ENCODE measurements around the gene ZNF750. TPM values are rescaled to one million over a fixed set of nuclear protein-coding genes. Genes with fewer than 3 reads are reported as not detected.
A peak's percentile ranks its signal among the peaks of the same experiment; 100 is the strongest.
"Not testable (repeated sequence)": the region's sequence is repeated elsewhere in the genome, so short reads cannot be mapped to it uniquely, and the experiment has no call there.

Gene ZNF750
- polyA plus RNA-seq, 1 donor = 0.18 TPM

DNA sequence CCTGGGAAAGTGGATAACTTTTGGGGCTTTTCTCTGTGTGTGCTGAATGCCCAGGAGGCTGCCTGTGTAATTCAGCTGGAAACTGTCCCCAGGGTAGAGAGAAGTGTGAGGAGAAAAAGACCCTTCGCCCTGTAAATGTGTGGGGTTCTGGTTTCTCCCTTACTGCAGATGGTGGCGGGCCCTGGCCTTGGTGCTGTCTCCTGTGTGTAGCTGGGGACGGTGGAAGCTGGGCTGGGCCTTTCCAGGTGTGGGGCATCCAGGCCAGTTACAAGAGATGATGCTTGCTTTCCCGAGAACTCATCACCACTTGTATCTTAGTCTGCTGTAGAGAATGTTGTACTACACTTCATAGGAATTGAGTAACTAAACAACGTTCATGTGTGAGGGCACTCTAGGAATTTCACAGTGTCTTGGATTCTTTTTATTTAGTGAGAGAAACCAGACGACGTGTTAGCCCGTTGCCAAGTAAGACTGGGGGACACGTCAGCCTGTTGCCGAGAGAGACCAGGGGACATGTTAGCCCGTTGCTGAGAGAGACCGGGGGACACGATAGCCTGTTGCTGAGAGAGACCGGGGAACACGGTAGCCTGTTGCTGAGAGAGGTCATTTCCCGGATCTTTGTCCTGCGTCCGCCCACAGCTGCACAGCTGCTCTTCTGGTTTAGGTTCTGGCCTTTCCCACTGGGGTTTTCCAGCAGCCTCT is 44.9 kb downstream of the ZNF750 start:
- no peak for DNase-seq (ENCODE audit: low read depth)

DNA sequence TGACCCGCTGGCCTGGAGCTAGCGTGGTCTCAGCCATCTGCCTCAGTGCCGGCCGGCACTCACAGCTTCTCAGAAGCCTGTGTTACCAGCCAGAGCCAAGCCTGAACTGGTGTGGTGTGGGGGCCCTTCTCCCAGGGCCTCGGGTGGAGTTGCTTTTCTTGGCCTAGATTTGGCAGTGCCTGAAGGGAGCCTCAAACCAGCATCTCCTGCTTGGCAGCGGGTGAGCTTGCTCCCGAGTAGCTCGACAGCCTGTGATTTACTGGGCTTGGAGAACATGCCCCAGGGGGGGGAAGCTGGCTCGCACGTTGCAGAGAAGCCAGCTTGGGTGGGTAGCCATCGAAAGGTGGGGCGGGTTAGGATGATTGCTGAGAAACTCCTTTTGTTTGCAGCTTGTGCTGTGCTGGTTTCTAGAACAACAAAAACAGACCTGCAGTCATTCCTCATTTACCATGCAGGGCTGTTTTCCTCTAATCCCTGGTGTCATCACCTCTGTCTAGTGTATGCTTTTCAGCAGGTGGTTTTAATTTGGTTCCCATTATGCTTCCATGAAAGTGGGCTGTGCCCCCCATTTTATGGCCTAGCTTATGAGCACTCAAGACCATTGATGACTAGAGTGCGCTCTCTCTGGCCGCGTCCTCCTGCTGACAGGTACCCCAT is 45.7 kb downstream of the ZNF750 start:
- DNase-seq (ENCODE audit: low read depth) = no peak

DNA sequence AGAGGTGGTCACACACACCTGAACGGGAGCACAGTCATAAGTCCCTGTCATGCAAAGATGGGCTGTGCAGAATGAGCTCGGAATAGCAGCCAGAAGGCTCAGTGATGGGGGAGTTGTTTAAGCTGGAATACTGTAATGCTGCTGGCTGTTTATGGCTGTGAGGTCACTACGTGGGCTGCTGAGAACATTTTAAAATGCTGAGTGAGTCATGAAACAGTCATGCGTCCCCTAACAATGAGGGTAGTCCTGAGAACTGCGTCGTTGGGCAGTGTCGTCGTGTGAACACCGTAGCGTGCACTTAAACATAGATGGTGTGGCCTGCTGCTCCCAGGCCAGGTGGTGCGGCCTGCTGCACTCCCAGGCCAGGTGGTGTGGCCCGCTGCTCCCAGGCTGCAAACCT is 48.3 kb downstream of the ZNF750 start:
- no peak for DNase-seq (ENCODE audit: low read depth)

DNA sequence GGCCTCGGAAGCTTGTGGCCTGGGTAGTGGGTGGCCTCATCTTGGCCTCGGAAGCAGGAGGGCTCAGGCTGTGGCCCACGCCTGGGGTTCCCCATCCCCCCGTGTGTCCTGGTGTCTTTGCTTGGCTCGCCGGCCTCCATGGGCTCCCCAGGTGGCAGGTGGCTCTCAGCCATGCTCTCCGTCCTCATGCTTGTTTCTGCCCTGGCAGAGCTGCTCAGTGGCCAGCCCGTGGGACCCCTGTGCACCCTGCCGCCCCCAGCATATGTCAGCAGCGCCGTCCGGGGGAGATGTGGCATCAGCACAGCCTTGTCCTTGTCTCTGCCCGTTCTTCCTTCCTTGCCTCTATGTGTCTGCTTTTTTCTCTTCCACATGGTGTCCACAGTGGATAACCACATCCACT is 49.4 kb downstream of the ZNF750 start:
- no peak for DNase-seq (ENCODE audit: low read depth)

DNA sequence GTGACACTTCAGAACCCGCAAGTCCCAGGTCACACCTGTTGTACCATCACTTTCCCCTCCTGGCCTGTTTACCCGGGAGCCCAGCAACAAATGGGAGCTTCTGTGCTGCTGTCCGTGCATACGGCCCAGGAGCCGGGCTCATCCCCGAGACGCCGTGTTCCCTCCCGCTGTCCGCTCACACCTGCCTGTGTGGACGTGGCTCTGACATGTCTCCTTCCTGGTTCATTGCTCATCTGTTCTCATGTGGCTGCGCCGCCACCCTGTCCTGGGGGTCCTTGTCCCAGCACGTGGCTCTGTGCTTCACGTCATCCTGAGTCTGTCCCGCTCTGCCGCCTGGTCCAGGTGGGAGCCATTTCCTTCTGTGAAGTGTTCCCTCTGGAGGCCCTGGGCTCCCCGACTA is 50.0 kb downstream of the ZNF750 start:
- no peak for DNase-seq (ENCODE audit: low read depth)

DNA sequence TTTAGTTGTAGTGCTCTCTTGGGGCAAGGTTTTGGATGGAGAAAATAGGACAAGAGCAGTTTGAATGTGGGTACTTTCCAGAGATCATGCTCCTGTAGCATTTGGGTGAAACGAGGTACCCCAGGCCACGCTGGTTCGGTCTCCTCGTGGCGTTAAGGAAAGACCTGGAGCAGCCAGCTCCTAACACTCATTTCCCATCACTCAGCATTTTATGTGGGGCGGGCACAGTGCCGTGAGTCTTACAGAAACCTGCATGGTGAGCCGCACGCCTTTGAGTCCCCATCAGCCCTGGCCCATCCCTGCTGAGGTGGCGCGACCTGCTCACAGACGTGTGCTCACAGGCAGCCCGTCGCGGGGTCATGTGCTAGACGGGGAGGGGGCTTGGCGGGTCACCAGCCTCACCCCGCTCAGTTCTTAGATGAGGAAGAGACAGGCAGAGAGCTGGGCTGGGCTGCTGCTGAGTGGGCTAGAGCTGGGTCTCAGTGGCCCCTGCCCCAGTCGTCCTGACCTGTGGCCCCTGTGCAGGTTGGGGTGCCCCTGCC is 50.7 kb downstream of the ZNF750 start:
- no peak for DNase-seq (ENCODE audit: low read depth)

DNA sequence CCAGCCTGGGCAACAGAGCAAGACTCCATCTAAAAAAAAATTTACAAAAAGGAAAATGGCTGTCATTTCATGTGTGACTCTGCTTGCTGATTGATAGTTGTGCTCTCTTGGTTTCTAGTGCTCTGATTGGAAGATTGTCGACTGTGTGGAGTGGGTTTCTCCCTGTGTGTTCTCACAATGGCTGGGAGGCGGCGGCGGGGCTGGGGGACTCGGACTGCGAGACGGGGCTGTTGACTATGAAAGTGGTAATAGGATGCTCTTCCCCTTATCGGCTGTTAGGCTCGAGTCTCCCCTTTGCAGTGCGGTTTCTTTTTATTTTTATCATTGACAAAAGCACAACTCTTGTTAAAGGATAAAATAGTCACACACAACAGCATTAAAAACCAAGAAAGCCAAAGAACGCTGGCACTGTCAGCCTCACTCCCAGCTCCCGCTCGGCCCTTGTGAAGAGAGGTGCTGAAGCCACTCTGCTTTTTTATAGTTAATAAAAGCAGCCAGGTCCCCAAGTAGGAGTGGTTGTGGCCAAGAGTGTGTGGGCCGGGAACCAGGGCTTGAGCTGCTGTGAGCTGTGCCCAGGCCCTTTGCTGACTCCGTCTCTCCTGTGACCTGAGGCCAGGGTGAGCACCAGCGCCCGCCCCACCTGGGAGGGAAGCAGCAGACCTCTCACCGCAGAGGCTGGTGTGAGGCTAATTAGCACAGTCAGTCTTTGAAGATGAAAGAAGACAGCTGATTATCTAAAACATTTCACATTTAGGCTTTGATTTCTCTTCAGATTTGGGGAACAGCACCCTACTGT is 51.4 kb downstream of the ZNF750 start:
- DNase-seq (ENCODE audit: low read depth) = no peak

DNA sequence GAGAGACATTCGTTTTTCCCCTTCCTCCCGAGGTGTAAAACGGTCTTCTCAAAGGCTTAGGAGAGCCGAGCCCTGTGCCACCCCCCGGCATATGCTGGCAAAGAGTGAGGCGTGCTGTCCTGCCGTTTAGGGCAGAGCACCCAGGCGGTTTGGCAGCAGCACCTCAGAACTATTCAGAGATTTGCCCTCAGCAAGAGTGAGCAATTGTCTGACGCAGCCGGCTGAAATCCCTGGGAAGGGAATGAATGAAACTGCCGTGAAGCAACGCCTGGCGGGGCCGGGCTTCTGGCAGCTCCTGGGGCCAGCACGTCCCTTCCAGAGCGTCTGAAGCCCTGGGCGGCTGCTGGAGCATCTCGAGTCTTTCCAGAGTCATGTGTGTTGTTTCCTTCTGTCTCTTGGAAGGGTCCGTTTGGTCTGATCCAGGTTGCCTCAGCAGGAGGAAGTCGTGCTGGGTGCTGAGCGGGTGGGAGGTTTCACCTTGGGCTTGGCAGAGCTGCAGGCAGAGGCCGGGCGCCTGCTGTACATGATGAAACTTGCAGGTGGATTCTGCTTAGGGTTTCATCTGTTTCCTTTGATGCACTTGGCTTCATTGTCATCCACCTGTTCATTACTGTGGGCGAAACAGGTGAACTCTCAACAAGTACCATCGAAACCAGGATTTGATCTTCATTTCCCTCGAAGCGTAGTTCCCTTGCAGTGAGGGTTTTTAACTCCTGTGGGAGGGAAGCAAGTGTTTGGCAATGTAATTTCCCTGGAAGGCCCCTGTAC is 52.6 kb downstream of the ZNF750 start:
- no peak for DNase-seq (ENCODE audit: low read depth)

DNA sequence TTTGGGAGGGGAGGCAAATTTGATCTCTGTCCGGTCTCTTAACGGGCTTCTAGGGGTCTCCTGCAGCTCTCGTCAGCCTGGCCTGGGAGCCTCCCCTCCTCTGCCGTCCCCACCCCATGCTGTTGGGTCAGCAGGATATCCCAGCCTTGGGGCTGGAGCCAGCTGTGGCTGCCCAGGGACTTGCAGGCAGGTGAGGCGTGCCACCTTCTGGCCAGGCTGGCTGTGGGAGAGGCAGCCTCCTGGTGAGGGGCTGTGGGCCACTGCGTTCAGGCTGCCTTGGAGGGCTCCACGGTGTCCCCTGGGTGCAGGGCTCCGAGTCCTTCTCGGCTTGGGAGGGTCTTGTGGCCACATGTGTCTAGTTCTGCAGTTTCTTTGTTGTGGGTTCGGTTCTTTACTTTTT is 53.4 kb downstream of the ZNF750 start:
- DNase-seq (ENCODE audit: low read depth) = no peak

DNA sequence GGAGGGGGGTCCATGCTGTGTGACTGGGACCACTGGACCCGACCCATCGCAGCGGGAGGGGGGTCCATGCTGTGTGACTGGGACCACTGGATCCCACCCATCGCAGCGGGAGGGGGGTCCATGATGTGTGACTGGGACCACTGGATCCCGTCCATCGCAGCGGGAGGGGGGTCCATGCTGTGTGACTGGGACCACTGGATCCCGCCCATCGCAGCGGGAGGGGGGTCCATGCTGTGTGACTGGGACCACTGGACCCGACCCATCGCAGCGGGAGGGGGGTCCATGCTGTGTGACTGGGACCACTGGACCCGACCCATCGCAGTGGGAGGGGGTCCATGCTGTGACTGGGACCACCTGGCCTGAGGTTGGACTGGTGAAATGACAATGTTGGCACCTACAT is 54.2 kb downstream of the ZNF750 start:
- DNase-seq (ENCODE audit: low read depth) = not testable (repeated sequence)

DNA sequence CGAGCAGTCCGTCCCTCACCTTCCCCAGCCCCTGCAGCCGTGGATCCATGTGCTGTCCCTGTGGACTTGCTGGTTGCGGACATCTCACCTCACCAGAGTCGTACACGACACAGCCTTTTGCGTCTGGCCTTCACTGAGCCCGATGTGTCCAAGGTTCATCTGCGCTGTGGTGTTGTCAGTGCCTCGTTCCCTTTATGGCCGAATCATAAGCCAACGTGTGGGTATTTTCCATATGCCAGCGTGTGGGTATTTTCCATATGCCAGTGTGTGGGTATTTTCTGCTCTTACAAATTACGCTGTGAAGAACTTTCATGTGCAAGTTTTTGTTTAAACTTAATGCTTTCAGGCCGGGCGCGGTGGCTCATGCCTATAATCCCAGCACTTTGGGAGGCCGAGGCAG is 56.3 kb downstream of the ZNF750 start:
- DNase-seq (ENCODE audit: low read depth) = no peak

DNA sequence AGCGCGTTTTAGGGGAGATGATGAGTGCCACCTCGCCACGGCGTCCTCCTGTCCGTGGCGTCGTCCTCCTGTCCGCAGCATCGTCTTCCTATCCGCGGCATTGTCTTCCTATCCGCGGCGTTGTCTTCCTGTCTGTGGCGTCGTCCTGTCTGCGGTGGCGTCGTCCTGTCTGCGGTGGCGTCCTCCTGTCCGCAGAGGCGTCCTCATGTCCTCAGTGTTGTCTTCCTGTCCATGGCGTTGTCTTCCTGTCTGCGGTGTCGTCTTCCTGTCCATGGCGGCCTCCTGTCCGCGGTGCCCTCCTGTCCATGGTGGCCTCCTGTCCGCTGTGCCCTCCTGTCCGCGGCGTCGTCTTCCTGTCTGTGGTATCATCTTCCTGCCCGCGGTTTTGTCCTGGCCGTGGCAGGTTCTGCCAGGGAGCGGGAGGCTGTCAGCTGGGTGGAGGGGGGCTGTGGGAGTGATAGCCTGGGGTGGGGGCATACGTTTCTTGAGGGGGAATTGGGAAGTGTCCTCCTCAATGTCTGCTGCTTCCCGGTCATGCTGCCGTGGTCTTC is 57.1 kb downstream of the ZNF750 start:
- no peak for DNase-seq (ENCODE audit: low read depth)

DNA sequence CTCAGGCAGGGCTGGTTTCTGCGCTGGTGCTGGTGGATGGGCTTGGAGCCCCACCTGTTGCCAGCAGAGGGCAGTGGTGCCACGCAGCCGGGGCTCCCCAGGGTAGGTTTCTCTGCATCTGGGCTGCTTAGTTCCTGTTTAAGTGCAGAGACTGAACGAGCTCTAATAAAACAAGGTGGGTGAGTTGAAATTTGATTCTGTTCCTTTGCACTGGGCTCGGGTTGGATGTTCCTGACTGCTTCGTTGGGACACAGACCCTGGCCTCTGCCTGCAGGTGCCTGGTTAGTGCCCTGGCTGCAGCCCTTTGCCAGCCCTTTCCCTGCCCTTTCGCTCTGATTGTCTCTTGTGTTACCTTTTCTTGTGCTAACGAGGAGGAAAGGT is 57.9 kb downstream of the ZNF750 start:
- DNase-seq (ENCODE audit: low read depth) = peak; percentile 61

DNA sequence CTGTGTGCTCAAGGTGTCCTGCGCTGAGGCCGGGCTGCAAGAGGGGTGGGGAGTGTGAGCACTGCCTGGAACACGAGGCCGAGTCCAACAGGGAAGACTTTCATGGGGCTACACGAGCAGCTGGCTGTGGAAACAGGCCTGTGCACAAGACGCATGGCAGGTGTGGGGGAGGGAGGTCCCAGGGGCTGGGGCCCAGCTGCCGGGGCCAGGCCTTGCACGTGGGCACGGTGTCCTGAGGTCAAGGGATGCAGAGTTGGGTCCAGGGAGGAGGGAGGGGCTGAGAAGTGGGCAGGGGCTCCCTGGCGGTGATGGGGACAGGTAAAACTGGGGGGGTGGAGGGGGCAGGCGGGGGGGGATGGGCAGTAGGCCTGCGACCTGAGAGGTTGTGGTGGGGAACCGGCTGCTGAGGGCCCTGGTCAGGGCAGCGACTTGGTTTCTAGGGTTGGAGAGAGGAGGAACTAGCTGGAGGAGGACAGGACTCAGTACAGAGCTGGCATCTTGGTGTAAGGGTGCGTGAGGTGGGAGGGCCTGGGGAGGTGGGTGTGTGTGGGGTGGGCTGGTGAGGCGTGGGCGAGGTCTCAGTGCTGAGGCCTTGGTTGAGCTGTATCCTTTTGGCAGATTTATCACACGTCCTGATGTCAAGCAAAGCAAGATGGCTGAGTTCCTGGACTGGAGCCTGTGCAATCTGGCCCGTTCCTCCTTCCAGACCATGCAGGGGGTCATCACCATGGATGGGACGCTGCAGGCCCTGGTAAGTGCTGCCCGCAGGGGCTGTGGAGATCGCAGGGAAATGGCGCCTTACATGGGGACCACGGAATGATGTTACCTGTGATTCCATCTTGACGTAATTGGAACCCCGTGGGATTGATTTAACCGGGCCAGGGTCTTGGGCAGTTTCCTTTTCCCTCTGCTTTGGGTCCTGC is 58.6 kb downstream of the ZNF750 start:
- no peak for DNase-seq (ENCODE audit: low read depth)

DNA sequence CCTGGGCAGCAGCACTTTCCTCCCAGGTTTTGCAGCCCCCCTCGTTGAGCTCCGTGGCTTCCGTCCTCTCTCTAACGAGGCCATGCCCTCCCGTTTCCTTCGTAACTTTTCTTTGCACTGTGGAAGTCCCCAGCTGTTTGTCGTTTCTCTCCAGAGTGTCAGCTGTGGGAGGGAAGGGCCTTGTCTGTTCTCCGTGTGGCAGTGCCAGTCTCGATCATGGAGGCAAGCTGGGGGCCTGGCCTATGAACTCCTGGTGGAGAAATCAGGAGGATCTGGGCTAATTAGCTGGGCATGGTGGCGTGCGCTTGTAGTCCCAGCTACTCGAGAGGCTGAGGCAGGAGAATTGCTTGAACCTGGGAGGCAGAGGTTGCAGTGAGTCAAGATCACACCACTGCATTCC is 59.6 kb downstream of the ZNF750 start:
- no peak for DNase-seq (ENCODE audit: low read depth)

DNA sequence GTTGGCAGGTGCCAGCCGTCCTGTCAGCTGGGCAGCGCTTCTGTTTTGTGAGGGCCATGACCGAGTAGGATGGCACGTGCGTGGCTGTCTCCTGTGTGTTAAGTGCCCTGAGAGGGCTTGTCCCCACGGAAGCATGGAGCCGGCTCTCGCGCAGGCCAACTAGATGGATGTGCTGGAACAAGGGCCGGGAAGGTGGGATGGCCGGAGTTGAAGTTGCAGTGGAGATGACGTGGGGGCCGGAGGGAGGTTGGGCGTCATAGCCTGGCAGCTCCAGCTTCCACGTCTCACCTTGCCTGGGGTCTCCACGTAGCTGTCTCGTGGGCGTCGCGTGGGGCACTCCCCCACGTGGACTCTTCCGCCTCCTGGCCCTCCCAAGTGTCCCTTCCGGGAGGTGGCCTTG is 60.3 kb downstream of the ZNF750 start:
- DNase-seq (ENCODE audit: low read depth) = no peak

Data from forelimb muscle (tissue), 1 donor.